SU-DHL-6 (cell line): ENCODE data around the gene SAMD4B.

Source experiments
- H2AFZ ChIP-seq: fragments of 200-600 bp; sonication (generic); 2 replicates; pipeline ENCODE4 v1.6.1; 2014; ENCODE audit warnings: low read depth, mild to moderate bottlenecking, moderate library complexity, mixed read lengths, antibody characterized with exemption, low read length; ENCODE audit not compliant: severe bottlenecking
- H3F3A ChIP-seq: fragments of 200-600 bp; shearing (Covaris generic); 2 replicates; pipeline ENCODE4 v1.6.0; 2016; ENCODE audit warnings: antibody characterized with exemption, mild to moderate bottlenecking; ENCODE audit not compliant: insufficient read depth
- H3K27ac ChIP-seq: fragments of 200-600 bp; sonication (generic); 2 replicates; pipeline ENCODE4 v1.5.1; 2016; ENCODE audit warnings: low read depth, mild to moderate bottlenecking, low read length, moderate library complexity, mixed read lengths
- H3K27me3 ChIP-seq: fragments of 200-600 bp; sonication (generic), shearing (Covaris generic); 2 replicates; pipeline ENCODE4 v1.6.0; 2014; ENCODE audit warnings: mild to moderate bottlenecking, low read length
- H3K36me3 ChIP-seq: fragments of 200-600 bp; sonication (generic); 2 replicates; pipeline ENCODE4 v1.6.1; 2014; ENCODE audit warnings: mild to moderate bottlenecking, low read length, mixed read lengths
- H3K4me2 ChIP-seq: fragments of 300-600, 200-600 bp; shearing (Covaris generic), sonication (generic); 2 replicates; pipeline ENCODE4 v1.6.0; 2014; ENCODE audit warnings: low read length, low read depth, mild to moderate bottlenecking; ENCODE audit not compliant: poor library complexity, severe bottlenecking
- H3K4me3 ChIP-seq: fragments of 200-600 bp; sonication (generic); 2 replicates; pipeline ENCODE4 v1.5.1; 2014; ENCODE audit warnings: antibody characterized with exemption, low read length, mild to moderate bottlenecking, mixed read lengths; ENCODE audit not compliant: insufficient read depth, poor library complexity, severe bottlenecking
- H3K79me2 ChIP-seq: fragments of 200-600 bp; sonication (generic); 2 replicates; pipeline ENCODE4 v1.6.1; 2014; ENCODE audit warnings: mild to moderate bottlenecking, low read length, moderate library complexity; ENCODE audit not compliant: insufficient read depth
- H3K9ac ChIP-seq: fragments of 200-600 bp; sonication (generic); 2 replicates; pipeline ENCODE4 v1.7.0; 2014; ENCODE audit warnings: mild to moderate bottlenecking, low read length
- H3K9me2 ChIP-seq: fragments of 200-600 bp; sonication (generic); replicated peaks from 2 replicates; pipeline ENCODE4 v1.6.1; 2014; ENCODE audit warnings: low read length; ENCODE audit not compliant: insufficient read depth
- H3K9me3 ChIP-seq: fragments of 200-600 bp; sonication (generic); 2 replicates; pipeline ENCODE4 v1.6.1; 2014; ENCODE audit warnings: low read length, mixed read lengths; ENCODE audit not compliant: insufficient read depth
- H4K20me1 ChIP-seq: fragments of 200-600 bp; sonication (generic); 2 replicates; pipeline ENCODE4 v1.6.1; 2014; ENCODE audit warnings: low read depth, mild to moderate bottlenecking, antibody characterized with exemption, low read length, moderate library complexity, mixed read lengths
- CTCF ChIP-seq: fragments of 200-600 bp; sonication (generic); IDR thresholded peaks from one replicate; pipeline ENCODE4 v1.5.1; 2017; ENCODE audit warnings: antibody characterized with exemption, mild to moderate bottlenecking, low read length, moderate library complexity; ENCODE audit not compliant: insufficient read depth, poor library complexity, severe bottlenecking
- EZH2phosphoT487 ChIP-seq: fragments of 200-600 bp; sonication (generic), shearing (Covaris generic); conservative IDR thresholded peaks from 2 replicates; pipeline ENCODE4 v1.6.1; 2018; ENCODE audit warnings: mild to moderate bottlenecking, antibody characterized with exemption, low read length, moderate library complexity, mixed read lengths

Gene SAMD4B

GRCh38 chr19:39296906-39297305 lies 45.3 kb upstream of the SAMD4B start:
- Histone ChIP-seq H4K20me1 (no peaks in the 10 kb centered on the region), H3K9me3 (no peaks in the 10 kb centered on the region), H2AFZ (no peak overlapping the region), H3K36me3 (no peaks in the 10 kb centered on the region), H3K27me3 (no peaks in the 10 kb centered on the region), H3F3A (no peaks in the 10 kb centered on the region), H3K9ac (no peak overlapping the region), H3K9me2 (no peaks in the 10 kb centered on the region), H3K79me2 (no peaks in the 10 kb centered on the region), H3K4me2 (no peak overlapping the region), H3K4me3 (no peak overlapping the region), H3K27ac (no peak overlapping the region)
- TF ChIP-seq CTCF (no peak), EZH2phosphoT487 (no peak)

- Histone ChIP-seq H3K4me3 (no peak overlapping the region), H3K79me2 (no peaks in the 10 kb centered on the region), H3K9me2 (no peaks in the 10 kb centered on the region), H3K36me3 (no peaks in the 10 kb centered on the region), H3K9me3 (no peaks in the 10 kb centered on the region), H4K20me1 (no peaks in the 10 kb centered on the region), H3K4me2 (no peak overlapping the region), H2AFZ (no peak overlapping the region), H3K27ac (no peak overlapping the region), H3F3A (no peaks in the 10 kb centered on the region), H3K9ac (no peak overlapping the region), H3K27me3 (no peaks in the 10 kb centered on the region)
- no peak for TF ChIP-seq CTCF
- TF ChIP-seq EZH2phosphoT487: no peak
These were observed 44.1 kb upstream of the SAMD4B start for GRCh38 chr19:39297931-39298634.

GRCh38 chr19:39299404-39299803 lies 42.8 kb upstream of the SAMD4B start:
- Histone ChIP-seq H3K9ac (no peak overlapping the region), H3K79me2 (no peaks in the 10 kb centered on the region), H3K4me2 (no peak overlapping the region), H3K9me3 (no peaks in the 10 kb centered on the region), H2AFZ (no peak overlapping the region), H3K4me3 (no peak overlapping the region), H3K27ac (no peak overlapping the region), H4K20me1 (no peaks in the 10 kb centered on the region), H3K36me3 (no peaks in the 10 kb centered on the region), H3K9me2 (no peaks in the 10 kb centered on the region), H3F3A (no peaks in the 10 kb centered on the region), H3K27me3 (no peaks in the 10 kb centered on the region)
- TF ChIP-seq EZH2phosphoT487 (no peak), CTCF (no peak)
